Neutrophil (primary cell): ENCODE measurements around the gene VAC14.
A peak's percentile ranks its signal among the peaks of the same experiment; 100 is the strongest.

Source experiments
- H3K27ac ChIP-seq: fragments of 200-600 bp; sonication (generic); 2 replicates; pipeline ENCODE4 v1.5.1; 2016; ENCODE audit warnings: mild to moderate bottlenecking, moderate library complexity
- H3K27me3 ChIP-seq: fragments of 200-600 bp; sonication (generic); 2 replicates; pipeline ENCODE4 v1.6.0; 2016; ENCODE audit warnings: mild to moderate bottlenecking
- H3K36me3 ChIP-seq: fragments of 200-600 bp; sonication (generic); 2 replicates; pipeline ENCODE4 v1.5.1; 2017
- H3K4me1 ChIP-seq, 2 experiments: fragments of 200-600 bp in 1 of 2; sonication (generic) in 1 of 2; 1 replicate in 1 of 2; 2 replicates in 1 of 2; pipeline versions ENCODE4 v1.5.1 to v1.6.1; 2013 to 2016; ENCODE audit warnings: low read depth in 1 of 2, low read length in 1 of 2, mild to moderate bottlenecking in 1 of 2, moderate library complexity in 1 of 2; ENCODE audit not compliant: control insufficient read depth in 1 of 2, insufficient read depth in 1 of 2
- H3K4me3 ChIP-seq, 2 experiments: fragments of 200-600 bp in 1 of 2; sonication (generic) in 1 of 2; 1 replicate in 1 of 2; 2 replicates in 1 of 2; pipeline ENCODE4 v1.5.1; 2013 to 2016; ENCODE audit warnings: low read depth in 1 of 2, low read length in 1 of 2, mild to moderate bottlenecking in 1 of 2, moderate library complexity in 1 of 2
- H3K9me3 ChIP-seq: fragments of 200-600 bp; sonication (generic); 2 replicates; pipeline ENCODE4 v1.5.1; 2016
- TF ChIP-seq, protein P1 (sequence below): fragments of 200-600 bp; sonication (generic); IDR thresholded peaks from 2 replicates; pipeline ENCODE4 v1.5.1; 2016; ENCODE audit warnings: antibody characterized with exemption

Gene VAC14

DNA sequence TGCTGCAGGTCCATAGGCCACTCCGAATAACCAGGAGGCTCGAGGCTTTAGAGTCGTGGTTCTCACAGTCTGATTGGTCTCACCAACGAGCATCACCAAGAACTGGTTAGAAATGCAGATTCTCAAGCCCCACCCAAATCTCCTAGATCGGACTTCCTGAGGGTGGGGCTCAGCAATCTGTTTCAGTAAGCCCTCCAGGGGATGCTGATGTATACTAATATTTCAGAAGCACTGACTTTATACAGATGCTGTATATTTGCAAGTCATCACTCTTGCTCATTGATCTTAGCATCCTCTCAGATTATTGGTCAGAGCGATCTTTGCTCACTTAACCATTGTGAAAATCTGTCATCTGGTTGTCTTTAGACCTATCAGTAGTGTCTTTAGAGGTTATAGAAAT lies 4.4 kb upstream of the VAC14 start:
- TF ChIP-seq, protein P1, sequence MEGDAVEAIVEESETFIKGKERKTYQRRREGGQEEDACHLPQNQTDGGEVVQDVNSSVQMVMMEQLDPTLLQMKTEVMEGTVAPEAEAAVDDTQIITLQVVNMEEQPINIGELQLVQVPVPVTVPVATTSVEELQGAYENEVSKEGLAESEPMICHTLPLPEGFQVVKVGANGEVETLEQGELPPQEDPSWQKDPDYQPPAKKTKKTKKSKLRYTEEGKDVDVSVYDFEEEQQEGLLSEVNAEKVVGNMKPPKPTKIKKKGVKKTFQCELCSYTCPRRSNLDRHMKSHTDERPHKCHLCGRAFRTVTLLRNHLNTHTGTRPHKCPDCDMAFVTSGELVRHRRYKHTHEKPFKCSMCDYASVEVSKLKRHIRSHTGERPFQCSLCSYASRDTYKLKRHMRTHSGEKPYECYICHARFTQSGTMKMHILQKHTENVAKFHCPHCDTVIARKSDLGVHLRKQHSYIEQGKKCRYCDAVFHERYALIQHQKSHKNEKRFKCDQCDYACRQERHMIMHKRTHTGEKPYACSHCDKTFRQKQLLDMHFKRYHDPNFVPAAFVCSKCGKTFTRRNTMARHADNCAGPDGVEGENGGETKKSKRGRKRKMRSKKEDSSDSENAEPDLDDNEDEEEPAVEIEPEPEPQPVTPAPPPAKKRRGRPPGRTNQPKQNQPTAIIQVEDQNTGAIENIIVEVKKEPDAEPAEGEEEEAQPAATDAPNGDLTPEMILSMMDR, result no peak

DNA sequence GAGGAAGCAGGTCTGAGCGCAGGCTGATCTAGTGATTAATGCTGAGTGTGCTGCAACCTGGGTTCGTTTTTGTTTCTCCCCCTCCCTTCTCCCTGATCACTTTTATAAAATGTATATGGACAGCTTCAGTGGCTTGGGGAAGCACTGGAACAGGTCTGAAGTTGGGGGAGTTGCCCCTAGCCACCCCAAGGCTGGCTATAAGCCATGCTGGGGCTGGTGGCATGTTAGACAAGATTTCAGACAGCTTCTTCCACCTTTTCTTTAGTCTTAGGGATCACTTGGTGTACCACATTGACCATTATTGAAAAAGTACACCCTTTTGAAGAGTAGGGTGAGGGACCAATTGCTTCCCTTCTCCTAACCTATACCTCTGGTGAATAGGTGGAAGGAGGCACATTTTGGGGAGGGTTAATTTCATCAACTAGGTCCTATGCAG lies 3.8 kb upstream of the VAC14 start:
- H3K36me3 ChIP-seq, result no peaks in the 10 kb centered on the region
- TF ChIP-seq, protein P1, result no peak
- peaks cover 54% of the 10 kb centered on the region for H3K27me3 ChIP-seq
- no peak overlapping the region for H3K27ac ChIP-seq
- H3K4me1 ChIP-seq, result peaks cover 13 to 16% of the 10 kb centered on the region in 2 experiments
- H3K9me3 ChIP-seq, result no peaks in the 10 kb centered on the region
- no peak overlapping the region for H3K4me3 ChIP-seq

More for the DNA sequence above, 4.4 kb upstream of the VAC14 start:
- Histone ChIP-seq H3K4me3 (no peak overlapping the region), H3K27me3 (peaks cover 61% of the 10 kb centered on the region), H3K4me1 (peaks cover 8 to 10% of the 10 kb centered on the region in 2 experiments), H3K36me3 (no peaks in the 10 kb centered on the region), H3K27ac (no peak overlapping the region), H3K9me3 (no peaks in the 10 kb centered on the region)

DNA sequence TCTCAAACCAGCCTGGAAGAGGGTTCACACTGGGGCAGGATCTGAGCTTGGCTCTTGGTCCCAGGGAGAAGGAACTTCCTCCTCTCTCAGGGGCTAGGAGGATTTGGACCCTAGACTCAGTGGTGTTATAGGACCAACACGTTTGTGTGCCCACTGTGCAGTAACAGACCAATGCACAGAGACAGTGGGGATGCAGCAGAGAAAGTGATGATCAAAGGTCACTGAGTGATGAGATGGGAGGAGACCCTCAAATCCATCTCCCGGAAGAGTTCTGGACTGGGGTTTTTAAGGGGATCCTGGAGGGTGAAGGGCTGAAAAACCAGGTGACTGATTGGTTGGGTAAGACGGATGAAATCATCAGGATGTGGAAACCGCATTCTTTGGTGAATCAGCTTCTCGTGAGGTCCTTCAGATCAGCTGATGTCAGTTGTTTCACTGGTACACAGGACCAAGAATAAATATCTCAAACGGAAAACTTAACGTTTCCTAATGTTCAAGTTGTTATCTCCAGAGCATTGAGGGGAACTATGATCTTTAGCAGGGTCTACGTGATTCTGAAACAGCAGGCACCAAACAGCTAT lies 3.3 kb upstream of the VAC14 start:
- H3K27me3 ChIP-seq, result peaks cover 49% of the 10 kb centered on the region
- no peaks in the 10 kb centered on the region for H3K36me3 ChIP-seq
- TF ChIP-seq, protein P1, result no peak
- no peak overlapping the region for H3K4me3 ChIP-seq
- H3K4me1 ChIP-seq, result peaks cover 13 to 19% of the 10 kb centered on the region in 2 experiments
- H3K27ac ChIP-seq, result no peak overlapping the region
- H3K9me3 ChIP-seq, result no peaks in the 10 kb centered on the region

DNA sequence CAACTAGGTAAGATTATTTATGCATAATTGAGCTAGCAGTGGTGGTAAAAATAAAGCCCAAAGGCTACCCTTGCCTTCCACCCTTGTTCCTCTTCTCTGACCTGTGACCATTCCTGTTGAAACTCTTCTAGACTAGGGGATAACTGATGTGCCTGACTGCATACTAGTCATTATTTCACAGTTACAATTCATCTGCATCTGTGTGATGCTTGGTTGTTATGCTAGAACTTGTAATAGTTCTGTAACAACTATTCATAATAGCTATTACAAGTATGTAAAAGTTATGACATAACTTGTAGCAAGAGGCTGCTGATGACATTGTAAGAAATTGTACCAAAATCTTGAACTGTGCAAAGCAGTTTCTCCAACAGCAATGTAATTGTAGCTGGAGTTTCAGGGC lies 2.4 kb upstream of the VAC14 start:
- H3K4me3 ChIP-seq, result no peak overlapping the region
- peaks cover 41% of the 10 kb centered on the region for H3K27me3 ChIP-seq
- no peak overlapping the region for H3K27ac ChIP-seq
- peaks cover 4% of the 10 kb centered on the region for H3K36me3 ChIP-seq
- TF ChIP-seq, protein P1, result no peak
- H3K9me3 ChIP-seq, result no peaks in the 10 kb centered on the region
- peaks cover 13 to 19% of the 10 kb centered on the region in 2 experiments for H3K4me1 ChIP-seq

DNA sequence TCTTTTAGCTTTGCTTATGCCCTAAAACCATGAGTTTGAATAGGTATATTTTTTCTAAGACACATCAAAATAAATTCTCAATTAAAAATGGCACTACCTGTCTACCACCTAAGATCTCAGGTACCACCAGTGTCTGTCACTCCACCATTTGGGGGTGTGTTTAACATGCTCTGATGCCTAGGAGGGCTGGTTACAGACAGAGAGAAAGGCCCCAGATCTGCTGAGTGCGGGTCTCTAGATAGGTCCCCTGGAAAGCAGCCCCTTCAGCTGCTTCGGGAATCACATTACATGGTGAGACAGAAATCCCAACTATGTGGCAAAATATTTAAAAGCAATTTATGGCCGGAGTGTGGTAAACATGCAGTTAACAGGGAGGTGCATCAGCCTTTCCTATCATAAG lies 653 bp upstream of the VAC14 start:
- H3K27me3 ChIP-seq, result peaks cover 26% of the 10 kb centered on the region
- TF ChIP-seq, protein P1, result no peak
- H3K36me3 ChIP-seq, result peaks cover 6% of the 10 kb centered on the region
- peaks cover 14 to 19% of the 10 kb centered on the region in 2 experiments for H3K4me1 ChIP-seq
- H3K4me3 ChIP-seq, result peak overlapping the region in 1 of 2 experiments; percentile 74
- no peak overlapping the region for H3K27ac ChIP-seq
- no peaks in the 10 kb centered on the region for H3K9me3 ChIP-seq
